NCI-H526 treated with DMSO at 0.1 percent for 48 hours (cell line): ENCODE data around the gene SNX10.
"Not testable (repeated sequence)": the region's sequence is repeated elsewhere in the genome, so short reads cannot be mapped to it uniquely, and the experiment has no call there.

Experiments used
- DNase-seq: peaks from one replicate; lab custom pipeline; 2025; lab: John Stamatoyannopoulos, UW

The SNX10 gene, protein sequence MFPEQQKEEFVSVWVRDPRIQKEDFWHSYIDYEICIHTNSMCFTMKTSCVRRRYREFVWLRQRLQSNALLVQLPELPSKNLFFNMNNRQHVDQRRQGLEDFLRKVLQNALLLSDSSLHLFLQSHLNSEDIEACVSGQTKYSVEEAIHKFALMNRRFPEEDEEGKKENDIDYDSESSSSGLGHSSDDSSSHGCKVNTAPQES

GRCh38 chr7:26291699-26292538 lies at the start of gene SNX10:
Gene SNX10 (plus strand): TSS chr7:26291862. CDS start chr7:26346443, 54,581 bp downstream.
- DNase-seq: peak; percentile 58

DNA sequence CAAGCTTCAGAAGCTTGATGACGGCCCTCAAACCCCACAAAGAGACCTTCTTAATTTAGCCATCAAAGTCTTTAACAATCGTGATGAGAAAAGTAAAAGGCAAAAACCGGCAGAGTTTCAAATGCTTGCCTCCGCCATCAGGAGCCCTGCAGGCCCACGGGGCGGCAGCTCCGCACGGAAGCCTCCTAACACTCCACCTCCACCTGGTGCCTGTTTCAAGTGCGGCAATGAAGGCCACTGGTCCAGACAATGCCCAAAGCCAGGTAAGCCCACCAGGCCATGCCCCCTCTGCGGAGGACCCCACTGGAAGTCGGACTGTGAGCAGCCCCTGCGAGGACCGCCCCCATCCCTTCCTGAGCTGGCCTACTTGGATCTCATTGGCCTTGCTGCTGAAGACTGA lies 46.5 kb upstream of the SNX10 start:
- no peak for DNase-seq

DNA sequence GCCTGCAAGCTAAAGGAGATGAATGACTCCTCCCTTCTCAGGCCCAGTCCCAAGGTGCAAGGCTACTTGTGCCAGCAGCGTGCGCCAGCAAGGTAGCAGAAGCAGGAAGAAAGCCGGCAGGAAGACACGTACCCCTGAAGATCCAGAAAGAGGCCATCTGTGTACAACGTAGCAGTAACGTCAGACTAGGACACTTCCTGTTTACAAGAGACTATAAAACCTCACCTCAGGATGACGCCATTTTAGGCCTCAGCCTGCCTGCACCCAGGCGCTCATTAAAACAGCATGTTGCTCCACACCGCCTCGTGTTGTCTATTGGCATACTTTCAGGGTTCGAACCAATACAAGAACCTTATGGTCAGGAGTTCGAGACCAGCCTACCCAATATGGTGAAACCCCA lies 41.4 kb upstream of the SNX10 start:
- DNase-seq: no peak

GRCh38 chr7:26261866-26262265 lies 29.8 kb upstream of the SNX10 start:
- not testable (repeated sequence) for DNase-seq

GRCh38 chr7:26265065-26265464 lies 26.6 kb upstream of the SNX10 start:
- no peak for DNase-seq

GRCh38 chr7:26265499-26266075 lies 26.1 kb upstream of the SNX10 start:
- DNase-seq: no peak

GRCh38 chr7:26267601-26268166 lies 24.0 kb upstream of the SNX10 start:
- DNase-seq: no peak

GRCh38 chr7:26275213-26275612 lies 16.4 kb upstream of the SNX10 start:
- DNase-seq: no peak

GRCh38 chr7:26278770-26279169 lies 12.9 kb upstream of the SNX10 start:
- no peak for DNase-seq

GRCh38 chr7:26279405-26279804 lies 12.3 kb upstream of the SNX10 start:
- no peak for DNase-seq

GRCh38 chr7:26280097-26280496 lies 11.6 kb upstream of the SNX10 start:
- no peak for DNase-seq

GRCh38 chr7:26280723-26281122 lies 10.9 kb upstream of the SNX10 start:
- DNase-seq: no peak

- DNase-seq: no peak
Measured at GRCh38 chr7:26284477-26284876, 7.2 kb upstream of the SNX10 start.

DNA sequence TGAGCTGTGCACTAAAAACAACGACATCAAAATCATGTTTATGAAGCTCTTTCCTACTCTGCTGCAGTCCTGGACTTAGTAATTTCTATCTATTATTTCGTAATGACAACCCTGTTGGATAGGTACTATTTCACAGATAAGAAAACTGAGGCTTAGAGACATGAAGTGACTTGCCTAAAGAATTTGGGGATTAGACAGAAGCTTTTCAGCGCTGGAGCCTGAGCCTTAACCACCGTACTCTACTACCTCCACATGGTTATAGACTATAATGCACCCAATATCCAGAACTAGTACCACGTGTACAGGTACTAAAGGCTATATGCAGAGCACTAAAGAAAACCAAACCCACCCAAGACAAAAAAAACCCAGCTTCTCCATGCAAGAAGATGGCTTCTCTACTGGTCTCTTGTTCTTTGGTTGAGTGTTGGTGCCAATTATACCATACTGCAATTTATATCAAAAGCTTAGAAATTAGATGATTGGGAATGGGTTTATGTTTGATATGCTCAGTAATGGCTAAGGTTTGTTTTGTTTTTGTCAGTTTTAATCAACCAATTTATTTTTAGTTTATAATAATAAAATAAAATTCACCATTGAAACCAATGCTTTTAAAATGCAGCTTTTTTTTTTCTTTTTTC lies 6.5 kb upstream of the SNX10 start:
- peak; percentile 26 for DNase-seq

- no peak for DNase-seq
Measured at GRCh38 chr7:26286157-26286556, 5.5 kb upstream of the SNX10 start.

DNA sequence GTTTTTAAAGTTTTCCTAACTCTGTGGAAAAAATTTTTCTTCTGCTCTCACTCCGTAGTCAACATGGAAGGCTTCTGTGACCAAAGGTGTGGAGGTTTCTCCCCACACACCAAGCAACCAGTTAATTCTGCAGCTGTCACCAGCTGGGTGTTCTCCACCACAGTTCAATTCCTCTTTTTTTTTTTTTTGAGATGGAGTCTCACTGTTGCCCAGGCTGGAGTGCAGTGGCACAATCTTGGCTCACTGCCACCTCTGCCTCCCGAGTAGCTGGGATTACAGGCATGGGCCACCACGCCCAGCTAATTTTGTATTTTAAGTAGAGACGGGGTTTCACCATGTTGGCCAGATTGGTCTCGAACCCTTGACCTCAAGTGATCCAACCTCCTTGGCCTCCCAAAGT lies 3.5 kb upstream of the SNX10 start:
- not testable (repeated sequence) for DNase-seq

DNA sequence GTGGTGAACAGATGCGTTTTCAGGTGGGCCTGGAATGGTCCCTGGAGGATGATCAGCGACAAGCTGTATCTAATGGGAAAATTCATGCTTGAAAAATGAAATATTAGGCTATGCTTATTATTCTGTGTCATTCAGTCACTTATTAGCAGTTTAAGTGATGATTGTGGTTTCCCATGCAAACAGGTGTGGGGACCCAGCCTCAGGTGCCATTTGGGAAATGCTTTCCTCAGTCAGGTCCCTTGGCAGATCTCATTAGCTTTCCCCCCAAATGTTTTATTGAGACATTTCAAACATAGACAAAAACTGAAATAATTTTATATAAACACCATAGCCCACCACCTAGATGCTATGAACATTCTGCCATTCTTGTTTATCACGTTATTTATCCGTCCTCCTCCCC lies 411 bp upstream of the SNX10 start:
- DNase-seq: no peak

GRCh38 chr7:26292768-26293560 lies 1.3 kb downstream of the SNX10 start:
- DNase-seq: no peak

GRCh38 chr7:26293569-26294308 lies 2.1 kb downstream of the SNX10 start:
- DNase-seq: no peak

DNA sequence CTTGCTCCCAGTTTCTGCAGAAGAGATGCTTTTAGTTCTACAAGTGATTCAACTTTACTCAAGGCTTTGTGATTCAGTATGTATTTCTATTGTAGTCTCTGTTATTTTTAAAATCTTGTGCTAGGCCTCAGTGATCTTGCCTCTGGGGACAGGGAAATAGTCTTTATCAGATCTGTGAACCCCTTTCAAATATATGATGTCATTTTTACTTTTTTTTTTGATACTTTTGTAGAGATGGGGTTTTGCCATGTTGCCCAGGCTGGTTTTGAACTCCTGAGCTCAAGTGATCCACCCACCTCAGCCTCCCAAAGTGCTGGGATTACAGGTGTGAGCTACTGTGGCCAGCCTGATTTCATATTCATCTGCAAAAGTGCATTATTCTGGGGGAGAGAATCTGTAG lies 3.4 kb downstream of the SNX10 start:
- no peak for DNase-seq

DNA sequence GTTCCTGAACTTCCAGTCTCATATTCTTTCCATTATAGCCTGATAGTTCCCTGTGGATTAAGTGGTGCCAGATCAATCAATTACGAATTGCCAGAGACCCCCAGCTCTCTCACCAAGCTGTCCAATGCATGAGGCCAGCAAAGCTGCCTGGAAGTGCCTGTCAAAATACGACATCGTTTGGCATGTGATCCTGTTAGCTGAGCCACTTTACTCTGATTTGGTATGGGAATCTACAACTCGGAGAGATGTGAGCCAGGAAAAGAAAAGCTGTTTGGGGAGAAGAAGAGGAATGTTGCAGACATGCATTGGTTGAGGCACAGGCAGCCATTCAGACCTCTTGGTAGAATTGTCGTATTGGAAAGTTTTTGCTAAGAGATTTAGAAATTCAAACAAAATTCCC lies 3.9 kb downstream of the SNX10 start:
- DNase-seq: no peak
